Tibial artery (tissue), 4 donors: ENCODE data around the gene PLCD4.
A peak's percentile ranks its signal among the peaks of the same experiment; 100 is the strongest.

Experiments used
- DNase-seq, 2 donors: peaks; one replicate each; pipeline ENCODE4 v3.0.0-alpha.2; 2019
- H3K27ac ChIP-seq, 2 donors: fragments of 200-600 bp; sonication (generic) in 1 of 2; 1 replicate in 1 of 2; 2 replicates in 1 of 2; pipeline ENCODE4 v1.5.1; 2018 to 2019; ENCODE audit warnings: mild to moderate bottlenecking in 1 of 2
- H3K27me3 ChIP-seq, 2 donors: fragments of 200-600 bp; sonication (generic) in 1 of 2; one replicate each; pipeline versions ENCODE4 v1.5.1 to v1.6.0; 2016 to 2019
- H3K36me3 ChIP-seq, 3 donors: fragments of 200-600 bp; sonication (generic) in 2 of 3; one replicate each; pipeline ENCODE4 v1.5.1; 2016 to 2019; ENCODE audit warnings: mild to moderate bottlenecking in 2 of 3
- H3K4me1 ChIP-seq, 4 donors: fragments of 200-600 bp; sonication (generic) in 2 of 4; 1 replicate in 3 of 4; 2 replicates in 1 of 4; pipeline ENCODE4 v1.5.1; 2016 to 2019
- H3K4me3 ChIP-seq, 2 donors: fragments of 200-600 bp; sonication (generic) in 1 of 2; 1 replicate in 1 of 2; 2 replicates in 1 of 2; pipeline ENCODE4 v1.5.1; 2018 to 2019; ENCODE audit warnings: mild to moderate bottlenecking in 2 of 2
- H3K9me3 ChIP-seq, 3 donors: fragments of 200-600 bp; sonication (generic) in 1 of 3; one replicate each; pipeline ENCODE4 v1.5.1; 2016 to 2019
- intact Hi-C: fragments of 100-400 bp; cut with DNase I; formaldehyde crosslinking; loops from one replicate; pipeline ENCODE4 v1.15.0; 2023; ENCODE audit warnings: low total_unique reads
- TF ChIP-seq, protein P1 (sequence below), 2 experiments: fragments of 200-600 bp in 1 of 2; fragments of 450-650 bp in 1 of 2; IDR thresholded peaks; one replicate each; pipeline ENCODE4 v1.5.1; 2017 to 2019; ENCODE audit warnings: antibody characterized with exemption in 2 of 2, mild to moderate bottlenecking in 1 of 2, moderate library complexity in 1 of 2

The PLCD4 gene

DNA sequence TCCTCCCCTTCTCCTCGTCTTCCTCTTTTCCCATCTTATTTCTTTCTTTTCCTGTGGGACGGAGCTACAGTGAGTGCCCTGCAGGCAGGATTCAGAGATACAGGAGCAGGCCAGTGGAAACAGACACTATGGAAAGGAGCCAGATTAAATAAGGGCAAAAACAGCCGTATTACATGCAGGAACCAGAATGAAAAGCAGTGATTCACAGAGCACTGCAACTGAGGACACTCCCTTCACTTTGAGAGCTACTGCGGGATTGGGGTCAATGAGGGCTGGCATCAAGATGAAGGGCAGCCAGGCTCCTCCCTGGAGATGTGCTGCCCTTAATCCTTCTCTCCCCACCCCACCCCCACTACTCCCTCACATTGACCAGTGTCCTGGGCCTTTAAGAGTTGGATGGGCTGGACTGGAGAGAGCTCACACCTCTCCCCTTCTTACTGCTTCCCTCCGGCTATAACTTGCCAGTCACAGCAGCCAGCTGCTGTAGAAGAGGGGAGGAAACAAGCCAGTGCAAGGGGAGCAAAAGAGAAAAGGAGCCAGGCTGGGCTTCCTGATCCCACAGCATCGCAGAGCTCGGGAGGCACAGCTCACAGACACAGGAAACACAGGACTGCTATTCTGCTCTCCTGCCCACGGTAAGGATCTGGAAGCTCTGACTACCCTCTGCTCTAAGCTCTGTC lies at the start of gene PLCD4:
Gene PLCD4 (plus strand): TSS at position 464 of the 680 bp plus-strand sequence. CDS start 7,841 bp downstream, outside the sequence.
- intact Hi-C loops = no loop called here
- Histone ChIP-seq H3K4me3 (peak within 1 kb of the TSS; percentile 22 to 32), H3K27ac (peak within 1 kb of the TSS; percentile 60 to 77)

GRCh38 chr2:218557941-218558340 lies 49.8 kb upstream of the PLCD4 start:
- H3K4me3 ChIP-seq = no peak overlapping the region
- H3K36me3 ChIP-seq = peaks cover 49 to 79% (median 55%) of the 10 kb centered on the region in 3 donors
- H3K4me1 ChIP-seq = no peaks in the 10 kb centered on the region
- no peak overlapping the region for H3K27ac ChIP-seq
- H3K9me3 ChIP-seq = no peaks in the 10 kb centered on the region
- intact Hi-C loops = no loop called here
- H3K27me3 ChIP-seq = no peaks in the 10 kb centered on the region
- DNase-seq = no peak
- TF ChIP-seq, protein P1, sequence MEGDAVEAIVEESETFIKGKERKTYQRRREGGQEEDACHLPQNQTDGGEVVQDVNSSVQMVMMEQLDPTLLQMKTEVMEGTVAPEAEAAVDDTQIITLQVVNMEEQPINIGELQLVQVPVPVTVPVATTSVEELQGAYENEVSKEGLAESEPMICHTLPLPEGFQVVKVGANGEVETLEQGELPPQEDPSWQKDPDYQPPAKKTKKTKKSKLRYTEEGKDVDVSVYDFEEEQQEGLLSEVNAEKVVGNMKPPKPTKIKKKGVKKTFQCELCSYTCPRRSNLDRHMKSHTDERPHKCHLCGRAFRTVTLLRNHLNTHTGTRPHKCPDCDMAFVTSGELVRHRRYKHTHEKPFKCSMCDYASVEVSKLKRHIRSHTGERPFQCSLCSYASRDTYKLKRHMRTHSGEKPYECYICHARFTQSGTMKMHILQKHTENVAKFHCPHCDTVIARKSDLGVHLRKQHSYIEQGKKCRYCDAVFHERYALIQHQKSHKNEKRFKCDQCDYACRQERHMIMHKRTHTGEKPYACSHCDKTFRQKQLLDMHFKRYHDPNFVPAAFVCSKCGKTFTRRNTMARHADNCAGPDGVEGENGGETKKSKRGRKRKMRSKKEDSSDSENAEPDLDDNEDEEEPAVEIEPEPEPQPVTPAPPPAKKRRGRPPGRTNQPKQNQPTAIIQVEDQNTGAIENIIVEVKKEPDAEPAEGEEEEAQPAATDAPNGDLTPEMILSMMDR (IDR thresholded peaks at IDR 0.05) = no peak

More for the DNA sequence above, at the start of gene PLCD4:
- no peaks in the 10 kb centered on the region for H3K9me3 ChIP-seq
- DNase-seq = peak; percentile 27 to 66
- H3K36me3 ChIP-seq = no peaks in the 10 kb centered on the region
- TF ChIP-seq, protein P1 (IDR thresholded peaks at IDR 0.05) = peak; percentile 19 to 21
- H3K27me3 ChIP-seq = no peaks in the 10 kb centered on the region
- H3K4me1 ChIP-seq = peaks cover 0 to 24% (median 17%) of the 10 kb centered on the region in 4 donors

DNA sequence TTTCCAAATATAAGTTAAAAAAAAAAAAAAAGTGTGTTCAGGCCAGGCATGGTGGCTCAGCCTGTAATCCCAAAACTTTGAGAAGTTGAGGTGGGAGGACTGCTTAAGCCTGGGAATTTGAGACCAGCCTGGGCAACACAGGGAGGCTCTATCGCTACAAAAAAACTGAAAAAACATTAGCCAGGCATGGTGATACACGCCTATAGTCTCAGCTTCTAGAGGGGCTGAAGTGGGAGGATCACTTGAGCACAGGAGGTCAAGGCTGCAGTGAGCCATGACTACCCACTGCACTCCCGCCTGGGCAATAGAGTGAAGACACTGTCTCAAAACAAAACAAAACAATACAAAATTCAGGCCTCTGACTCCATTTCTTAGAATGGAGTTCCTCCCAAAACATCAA lies 48.7 kb upstream of the PLCD4 start:
- Histone ChIP-seq H3K27me3 (no peaks in the 10 kb centered on the region), H3K27ac (no peak overlapping the region), H3K4me3 (no peak overlapping the region), H3K9me3 (no peaks in the 10 kb centered on the region), H3K4me1 (no peaks in the 10 kb centered on the region), H3K36me3 (peaks cover 38 to 78% (median 51%) of the 10 kb centered on the region in 3 donors)
- no peak for DNase-seq
- TF ChIP-seq, protein P1 (IDR thresholded peaks at IDR 0.05) = no peak
- intact Hi-C loops = no loop called here

- H3K4me3 ChIP-seq = no peak overlapping the region
- H3K36me3 ChIP-seq = peaks cover 19 to 44% (median 28%) of the 10 kb centered on the region in 3 donors
- TF ChIP-seq, protein P1 (IDR thresholded peaks at IDR 0.05) = no peak
- intact Hi-C loops = no loop called here
- no peaks in the 10 kb centered on the region for H3K9me3 ChIP-seq
- no peak for DNase-seq
- peaks cover 0 to 13% (median 6%) of the 10 kb centered on the region in 4 donors for H3K4me1 ChIP-seq
- no peak overlapping the region for H3K27ac ChIP-seq
- no peaks in the 10 kb centered on the region for H3K27me3 ChIP-seq
Measured at GRCh38 chr2:218564056-218564455, 43.6 kb upstream of the PLCD4 start.

DNA sequence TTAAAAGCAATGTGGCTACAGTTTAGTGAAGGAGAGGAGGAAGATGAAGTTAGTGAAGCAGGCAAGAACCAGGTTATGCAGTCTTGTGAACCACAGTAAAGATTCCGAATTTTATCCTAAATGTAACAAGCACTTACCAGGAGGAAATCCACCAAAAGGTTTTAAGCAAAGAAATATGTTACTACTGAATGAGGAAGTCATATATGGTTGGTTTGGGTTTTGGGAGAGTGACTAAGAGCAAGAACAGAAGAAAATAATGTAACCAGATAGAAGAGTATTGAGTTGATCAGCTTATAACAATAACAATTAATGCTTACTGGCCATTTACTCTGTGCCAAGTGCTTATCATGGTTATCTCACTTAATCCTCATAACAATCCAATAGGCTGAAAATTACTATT lies 41.4 kb upstream of the PLCD4 start:
- intact Hi-C loops = no loop called here
- Histone ChIP-seq H3K27ac (peak overlapping the region in 1 of 2 donors; percentile 93), H3K4me3 (no peak overlapping the region), H3K4me1 (peaks cover 0 to 34% (median 26%) of the 10 kb centered on the region in 4 donors), H3K9me3 (no peaks in the 10 kb centered on the region), H3K27me3 (no peaks in the 10 kb centered on the region), H3K36me3 (peaks cover 9 to 25% (median 12%) of the 10 kb centered on the region in 3 donors)
- no peak for DNase-seq
- TF ChIP-seq, protein P1 (IDR thresholded peaks at IDR 0.05) = no peak
